IPS-20b (cell line): ENCODE measurements around the gene RALY.

ENCODE experiments used
- H3K27ac ChIP-seq: one replicate; pipeline ENCODE4 v1.5.1; 2013; ENCODE audit warnings: low read length
- H3K27me3 ChIP-seq: 2 replicates; pipeline ENCODE4 v1.6.1; 2013; ENCODE audit warnings: mild to moderate bottlenecking, low read length, inconsistent platforms; ENCODE audit not compliant: insufficient read depth
- H3K36me3 ChIP-seq: 2 replicates; pipeline ENCODE4 v1.6.1; 2013; ENCODE audit warnings: low read depth, mild to moderate bottlenecking, inconsistent platforms, low read length, moderate library complexity; ENCODE audit not compliant: insufficient read depth
- H3K4me1 ChIP-seq: 2 replicates; pipeline ENCODE4 v1.6.1; 2013; ENCODE audit warnings: mild to moderate bottlenecking, control low read depth, inconsistent platforms, low read length, moderate library complexity; ENCODE audit not compliant: insufficient read depth
- H3K4me3 ChIP-seq: 2 replicates; pipeline ENCODE4 v1.5.1; 2013; ENCODE audit warnings: mild to moderate bottlenecking, low read length, inconsistent platforms
- H3K9ac ChIP-seq: 2 replicates; pipeline ENCODE4 v1.6.1; 2013; ENCODE audit warnings: low read depth, mild to moderate bottlenecking, inconsistent platforms, low read length, moderate library complexity
- H3K9me3 ChIP-seq: 2 replicates; pipeline ENCODE4 v1.6.1; 2013; ENCODE audit warnings: mild to moderate bottlenecking, low read depth, low read length, inconsistent platforms; ENCODE audit not compliant: insufficient read depth

The RALY gene

GRCh38 chr20:33970229-33970628 lies 23.5 kb upstream of the RALY start:
- H3K27me3 ChIP-seq = no peaks in the 10 kb centered on the region
- no peaks in the 10 kb centered on the region; the same call in 1 of the 2 replicates for H3K4me1 ChIP-seq
- no peak overlapping the region for H3K27ac ChIP-seq
- H3K9ac ChIP-seq = no peak overlapping the region
- no peaks in the 10 kb centered on the region; the same call in 1 of the 2 replicates for H3K9me3 ChIP-seq
- no peak overlapping the region for H3K4me3 ChIP-seq
- no peaks in the 10 kb centered on the region for H3K36me3 ChIP-seq

- no peaks in the 10 kb centered on the region for H3K27me3 ChIP-seq
- no peaks in the 10 kb centered on the region; the same call in 1 of the 2 replicates for H3K4me1 ChIP-seq
- no peak overlapping the region for H3K4me3 ChIP-seq
- H3K36me3 ChIP-seq = no peaks in the 10 kb centered on the region
- H3K9ac ChIP-seq = no peak overlapping the region
- no peaks in the 10 kb centered on the region; the same call in 1 of the 2 replicates for H3K9me3 ChIP-seq
- H3K27ac ChIP-seq = no peak overlapping the region
Observed at GRCh38 chr20:33971147-33971975, 22.4 kb upstream of the RALY start.

- Histone ChIP-seq H3K9me3 (no peaks in the 10 kb centered on the region), H3K9ac (no peak overlapping the region), H3K4me1 (no peaks in the 10 kb centered on the region), H3K27me3 (no peaks in the 10 kb centered on the region; the same call in 1 of the 2 replicates), H3K4me3 (no peak overlapping the region), H3K27ac (no peak overlapping the region), H3K36me3 (no peaks in the 10 kb centered on the region)
Observed at GRCh38 chr20:33976959-33977358, 16.8 kb upstream of the RALY start.

GRCh38 chr20:33977535-33977934 lies 16.2 kb upstream of the RALY start:
- Histone ChIP-seq H3K27ac (no peak overlapping the region), H3K27me3 (no peaks in the 10 kb centered on the region; the same call in 1 of the 2 replicates), H3K36me3 (no peaks in the 10 kb centered on the region), H3K9ac (no peak overlapping the region), H3K4me1 (no peaks in the 10 kb centered on the region), H3K4me3 (no peak overlapping the region), H3K9me3 (no peaks in the 10 kb centered on the region)

DNA sequence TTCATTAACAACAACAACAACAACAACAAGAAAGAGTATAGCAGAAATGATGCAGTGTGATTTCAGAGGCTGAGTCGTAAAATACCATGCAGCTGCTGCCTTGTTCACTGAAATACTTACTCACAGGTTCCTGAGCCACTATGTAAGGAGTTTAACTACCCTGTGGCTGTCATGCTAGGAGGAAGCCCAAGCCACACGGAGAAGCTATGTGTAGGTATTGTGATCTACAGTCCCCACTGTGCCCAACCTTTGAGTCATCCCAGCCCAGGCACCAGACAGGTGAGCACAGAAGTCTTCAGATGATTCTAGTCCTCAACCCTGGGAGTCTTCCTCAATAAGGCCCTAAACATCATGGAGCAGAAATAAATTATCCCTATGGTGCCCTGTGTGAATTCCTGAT lies 14.6 kb upstream of the RALY start:
- Histone ChIP-seq H3K4me3 (no peak overlapping the region), H3K36me3 (no peaks in the 10 kb centered on the region), H3K4me1 (no peaks in the 10 kb centered on the region), H3K27me3 (no peaks in the 10 kb centered on the region; the same call in 1 of the 2 replicates), H3K27ac (no peak overlapping the region), H3K9ac (no peak overlapping the region), H3K9me3 (no peaks in the 10 kb centered on the region)

DNA sequence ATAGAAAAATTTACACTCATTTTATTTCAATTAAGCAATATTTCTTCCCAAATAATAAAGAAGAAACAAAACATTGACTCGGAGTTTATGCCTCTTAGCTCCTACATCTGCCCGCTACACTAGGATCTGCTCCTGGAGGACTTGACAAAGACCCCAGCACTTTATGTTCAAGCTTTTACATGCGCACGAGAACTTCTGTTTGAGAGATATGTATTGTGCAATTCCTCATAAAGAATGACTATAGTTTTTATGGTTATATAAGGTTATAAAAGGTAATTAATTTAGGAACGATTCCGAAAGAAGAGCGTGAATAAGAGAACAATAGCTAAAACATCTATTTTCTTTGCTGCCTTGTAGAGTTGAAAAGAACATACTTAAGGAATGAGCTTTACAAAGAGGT lies 12.4 kb upstream of the RALY start:
- no peaks in the 10 kb centered on the region for H3K4me1 ChIP-seq
- no peaks in the 10 kb centered on the region; the same call in 1 of the 2 replicates for H3K27me3 ChIP-seq
- no peak overlapping the region for H3K27ac ChIP-seq
- no peaks in the 10 kb centered on the region for H3K36me3 ChIP-seq
- no peaks in the 10 kb centered on the region for H3K9me3 ChIP-seq
- no peak overlapping the region for H3K4me3 ChIP-seq
- H3K9ac ChIP-seq = no peak overlapping the region

DNA sequence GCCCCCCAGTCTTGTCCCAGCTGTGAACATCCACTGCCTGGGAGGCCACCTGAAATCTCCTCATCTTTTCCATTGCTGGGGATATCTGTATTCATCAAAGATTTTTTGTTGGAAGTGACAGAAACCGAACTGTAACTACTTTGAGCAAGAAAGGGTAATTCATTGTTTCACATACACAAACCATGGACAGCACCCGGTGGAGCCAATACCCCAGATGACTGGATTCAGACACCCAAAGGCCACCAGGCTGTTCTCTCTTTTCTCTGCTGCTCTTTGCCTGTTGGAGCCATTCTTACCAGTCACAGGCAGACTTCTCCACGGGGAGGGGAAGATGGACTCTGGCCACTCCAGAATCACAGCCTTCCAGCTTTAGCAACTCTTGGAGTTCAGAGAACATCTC lies 11.7 kb upstream of the RALY start:
- Histone ChIP-seq H3K36me3 (no peaks in the 10 kb centered on the region), H3K4me1 (no peaks in the 10 kb centered on the region), H3K9ac (no peak overlapping the region), H3K4me3 (no peak overlapping the region), H3K27me3 (no peaks in the 10 kb centered on the region; the same call in 1 of the 2 replicates), H3K27ac (no peak overlapping the region), H3K9me3 (no peaks in the 10 kb centered on the region)

DNA sequence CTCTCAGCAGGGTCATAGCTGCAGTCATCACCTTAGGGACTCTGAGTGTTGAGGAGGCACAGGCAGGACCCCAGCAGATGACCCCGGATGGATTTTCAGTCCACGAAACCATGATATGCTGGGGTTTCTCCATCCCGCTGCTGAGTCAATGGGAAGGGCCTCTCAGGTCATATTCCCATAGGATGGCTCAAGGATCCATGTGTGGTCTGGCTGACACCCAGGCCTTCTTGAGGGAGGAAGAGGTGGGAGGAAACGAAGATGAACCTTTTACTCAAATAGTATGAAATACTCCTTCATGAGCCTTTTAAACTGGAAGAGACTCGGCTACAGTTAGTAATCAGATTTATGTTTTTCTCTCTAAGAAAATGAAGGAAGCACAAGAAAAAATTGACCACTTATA lies 10.3 kb upstream of the RALY start:
- Histone ChIP-seq H3K4me3 (no peak overlapping the region), H3K36me3 (no peaks in the 10 kb centered on the region), H3K9ac (no peak overlapping the region), H3K4me1 (no peaks in the 10 kb centered on the region), H3K27me3 (no peaks in the 10 kb centered on the region; the same call in 1 of the 2 replicates), H3K27ac (no peak overlapping the region), H3K9me3 (no peaks in the 10 kb centered on the region)

DNA sequence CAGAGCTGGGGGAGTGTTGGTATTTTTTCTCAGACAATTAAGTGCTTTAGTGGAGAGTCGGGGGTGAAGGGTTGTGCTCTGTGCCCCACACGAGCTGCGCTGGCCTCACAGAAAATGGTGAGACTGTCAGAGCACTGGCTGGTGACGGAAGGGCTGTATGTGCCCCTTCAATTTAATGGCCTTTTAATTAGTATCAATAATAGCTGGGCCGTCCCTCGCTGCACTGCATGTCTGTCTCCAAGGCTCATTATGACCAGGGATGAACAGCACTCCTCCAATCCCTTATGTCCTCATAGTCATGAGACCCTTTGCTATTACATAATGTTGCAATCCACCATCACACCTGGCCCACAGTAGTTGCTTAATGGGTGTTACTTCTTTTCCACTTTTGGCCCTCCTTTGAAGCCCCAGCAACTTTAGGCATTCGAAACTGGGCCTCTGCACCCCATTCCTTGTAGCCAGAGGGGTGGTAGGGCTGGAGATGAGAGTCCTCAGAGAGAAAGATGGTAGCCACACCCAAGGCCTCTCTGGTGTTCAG lies 9.5 kb upstream of the RALY start:
- no peak overlapping the region for H3K4me3 ChIP-seq
- no peaks in the 10 kb centered on the region for H3K27me3 ChIP-seq
- H3K9ac ChIP-seq = no peak overlapping the region
- H3K36me3 ChIP-seq = no peaks in the 10 kb centered on the region
- H3K4me1 ChIP-seq = no peaks in the 10 kb centered on the region
- no peak overlapping the region for H3K27ac ChIP-seq
- no peaks in the 10 kb centered on the region for H3K9me3 ChIP-seq

GRCh38 chr20:33985280-33985679 lies 8.4 kb upstream of the RALY start:
- H3K9me3 ChIP-seq = no peaks in the 10 kb centered on the region
- H3K36me3 ChIP-seq = no peaks in the 10 kb centered on the region
- no peak overlapping the region for H3K9ac ChIP-seq
- no peaks in the 10 kb centered on the region for H3K27me3 ChIP-seq
- no peak overlapping the region for H3K27ac ChIP-seq
- no peaks in the 10 kb centered on the region for H3K4me1 ChIP-seq
- no peak overlapping the region for H3K4me3 ChIP-seq

DNA sequence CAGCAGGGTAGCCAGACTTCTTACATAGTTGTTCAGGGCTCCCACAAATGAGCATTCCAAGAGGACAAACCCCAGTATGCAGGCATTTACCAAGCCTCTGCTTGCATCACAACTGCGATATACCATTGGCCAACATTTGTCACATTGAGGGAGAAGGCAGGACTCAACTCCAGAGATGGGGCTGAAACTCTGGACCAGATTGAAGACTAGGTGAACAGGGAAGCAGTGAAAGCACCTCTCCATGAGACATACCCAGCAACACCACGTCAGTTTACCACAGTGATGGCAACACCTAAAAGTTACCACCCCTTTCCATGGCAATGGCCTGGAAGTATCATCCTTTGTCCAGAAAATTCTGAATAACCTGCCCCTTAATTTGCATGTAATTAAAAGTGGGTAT lies 7.9 kb upstream of the RALY start:
- Histone ChIP-seq H3K27ac (no peak overlapping the region), H3K4me1 (no peaks in the 10 kb centered on the region), H3K36me3 (no peaks in the 10 kb centered on the region), H3K9me3 (no peaks in the 10 kb centered on the region), H3K27me3 (no peaks in the 10 kb centered on the region), H3K9ac (no peak overlapping the region), H3K4me3 (no peak overlapping the region)

DNA sequence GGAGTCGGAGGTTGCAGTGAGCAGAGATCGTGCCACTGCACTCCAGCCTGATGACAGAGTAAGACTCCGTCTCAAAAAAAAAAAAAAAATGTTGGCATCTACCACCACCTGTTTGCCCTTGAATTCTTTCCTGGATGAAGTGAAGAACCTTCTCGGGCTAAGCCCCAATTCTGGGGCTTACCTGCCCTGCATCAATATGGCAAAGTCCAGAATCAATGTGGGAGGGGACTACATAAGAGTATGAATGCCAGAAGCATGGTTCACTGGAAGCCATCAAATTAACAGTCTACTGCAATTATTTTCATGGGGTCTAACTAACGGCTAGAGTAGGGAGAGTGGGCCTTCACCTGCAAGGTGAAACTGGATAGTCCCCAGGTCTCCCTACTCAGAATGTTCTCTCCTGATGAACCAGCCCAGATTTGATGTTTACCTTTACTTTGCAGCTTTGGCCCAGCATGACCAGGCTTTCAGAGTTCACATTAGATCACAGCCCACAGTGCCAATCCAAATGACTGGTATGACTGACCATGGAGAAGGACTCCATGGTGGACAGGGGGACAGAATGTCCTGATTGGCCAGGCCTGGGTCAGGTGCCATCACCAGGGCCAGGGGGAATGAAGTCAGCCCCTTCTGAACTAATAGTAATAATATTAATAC lies 7.0 kb upstream of the RALY start:
- H3K36me3 ChIP-seq = no peaks in the 10 kb centered on the region
- 0 out of 2 replicates have a peak, but pooled peaks cover 3% of the 10 kb centered on the region for H3K4me1 ChIP-seq
- H3K27ac ChIP-seq = no peak overlapping the region
- H3K9ac ChIP-seq = no peak overlapping the region
- H3K9me3 ChIP-seq = no peaks in the 10 kb centered on the region
- no peaks in the 10 kb centered on the region for H3K27me3 ChIP-seq
- H3K4me3 ChIP-seq = no peak overlapping the region
